ENCODE results near the gene USP17L30.

The USP17L30 gene

GRCh38 chr4:9409793-9410192 is 46.9 kb downstream of the USP17L30 start:
- H3K27ac Mint-ChIP-seq = no peak overlapping the region
- H3K4me3 Mint-ChIP-seq = no peak overlapping the region
- H3K4me1 Mint-ChIP-seq (ENCODE audit: low read depth) = no peaks in the 10 kb centered on the region
- H3K36me3 Mint-ChIP-seq (ENCODE audit: low read depth) = no peaks in the 10 kb centered on the region
- peaks cover 11% of the 10 kb centered on the region for H3K27me3 Mint-ChIP-seq
- H3K9me3 Mint-ChIP-seq = peaks cover 7% of the 10 kb centered on the region
